Activated CD8-positive, alpha-beta T cell treated with anti-CD3 and anti-CD28 coated beads for 36 hours (primary cell): ENCODE data around the gene SYT9. TPM values are rescaled to one million over a fixed set of nuclear protein-coding genes. Genes with fewer than 3 reads are reported as not detected.
A peak's percentile ranks its signal among the peaks of the same experiment; 100 is the strongest.
"Not testable (repeated sequence)": the region's sequence is repeated elsewhere in the genome, so short reads cannot be mapped to it uniquely, and the experiment has no call there.

Experiments
- ATAC-seq: fragments of 200-7000 bp; cut with Tn5 transposase; one replicate; pipeline ENCODE4 v1.10.0; 2021; ENCODE audit warnings: mild to moderate bottlenecking, moderate library complexity
- CTCF ChIA-PET: fragments of 350-600 bp; sonication (Branson Sonifier 250); formaldehyde crosslinking; loops from one replicate; lab custom pipeline; 2021; ENCODE audit warnings: antibody characterized with exemption; lab: Charles Lee
- POLR2A ChIA-PET: fragments of 350-600 bp; sonication (Branson Sonifier 250); formaldehyde crosslinking; loops from one replicate; lab custom pipeline; 2021; ENCODE audit warnings: antibody characterized with exemption; lab: Charles Lee
- DNase-seq: peaks from one replicate; pipeline ENCODE4 v3.0.0-alpha.2; 2020
- H3K27ac Mint-ChIP-seq: one replicate; pipeline ENCODE4 v1.8.0; 2021; ENCODE audit warnings: mild to moderate bottlenecking, mixed read lengths
- H3K27me3 Mint-ChIP-seq: one replicate; pipeline ENCODE4 v1.8.0; 2021; ENCODE audit warnings: mixed read lengths
- H3K36me3 Mint-ChIP-seq: one replicate; pipeline ENCODE4 v1.8.0; 2021; ENCODE audit warnings: low read depth, mixed read lengths
- H3K4me1 Mint-ChIP-seq: one replicate; pipeline ENCODE4 v1.8.0; 2021; ENCODE audit warnings: low read depth, mixed read lengths
- H3K4me3 Mint-ChIP-seq: one replicate; pipeline ENCODE4 v1.8.0; 2021; ENCODE audit warnings: mild to moderate bottlenecking, moderate library complexity, mixed read lengths
- H3K9me3 Mint-ChIP-seq: one replicate; pipeline ENCODE4 v1.8.0; 2021; ENCODE audit warnings: mixed read lengths
- intact Hi-C: fragments of 100-400 bp; cut with micrococcal nuclease; formaldehyde crosslinking; loops from one replicate; pipeline ENCODE4 v1.10.0; 2022
- microRNA-seq: library from miRNA; unstranded; fragments of <30 nt; microRNA quantifications from one replicate; pipeline ENCODE4 v1.2.0, GENCODE V29; 2022; ENCODE audit warnings: borderline microRNAs expressed, borderline replicate concordance
- total RNA-seq, 2 experiments: library from RNA; stranded (reverse); gene quantifications; one replicate each; pipeline ENCODE4 v1.2.3, GENCODE V29; 2021
- TF ChIP-seq, protein P1 (sequence below): fragments of 200-600 bp; IDR thresholded peaks from one replicate; pipeline ENCODE4 v1.8.0; 2022; ENCODE audit warnings: antibody characterized with exemption, mild to moderate bottlenecking

SYT9 gene
- total RNA-seq, 2 experiments from 2014 or later = not detected

DNA sequence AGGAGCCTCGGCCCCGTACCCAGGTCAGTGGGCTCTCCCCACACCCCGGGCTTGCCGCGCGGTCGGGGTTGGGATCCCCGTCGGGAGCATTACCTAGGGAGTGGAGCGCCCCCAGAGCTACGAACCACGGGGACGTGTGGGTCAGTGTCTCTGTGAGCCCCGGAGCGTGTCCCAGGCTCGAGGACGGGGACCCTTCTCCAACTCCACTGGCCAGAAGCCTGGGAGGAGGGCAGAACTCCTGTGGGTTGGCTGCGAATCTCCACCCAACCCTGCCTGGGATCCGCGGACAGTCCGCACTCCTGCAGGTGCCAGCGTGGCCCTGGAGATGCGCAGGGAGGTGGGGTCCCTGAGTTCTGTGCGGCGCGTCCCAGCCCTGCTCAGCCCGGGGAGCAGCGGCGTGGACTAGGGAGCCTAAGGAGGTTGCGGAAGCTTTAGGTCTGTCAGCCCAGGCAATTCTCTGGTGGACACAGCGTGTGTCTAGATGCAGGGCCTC, 262.4 kb downstream of the SYT9 start:
- Mint-ChIP-seq H3K9me3 (no peaks in the 10 kb centered on the region), H3K27ac (no peak overlapping the region), H3K4me3 (peak overlapping the region; percentile 86), H3K27me3 (peaks cover 4% of the 10 kb centered on the region), H3K36me3 (no peaks in the 10 kb centered on the region), H3K4me1 (peaks cover 25% of the 10 kb centered on the region)
- DNase-seq (peak; percentile 14), ATAC-seq (peak; percentile 25)
- TF ChIP-seq, protein P1, sequence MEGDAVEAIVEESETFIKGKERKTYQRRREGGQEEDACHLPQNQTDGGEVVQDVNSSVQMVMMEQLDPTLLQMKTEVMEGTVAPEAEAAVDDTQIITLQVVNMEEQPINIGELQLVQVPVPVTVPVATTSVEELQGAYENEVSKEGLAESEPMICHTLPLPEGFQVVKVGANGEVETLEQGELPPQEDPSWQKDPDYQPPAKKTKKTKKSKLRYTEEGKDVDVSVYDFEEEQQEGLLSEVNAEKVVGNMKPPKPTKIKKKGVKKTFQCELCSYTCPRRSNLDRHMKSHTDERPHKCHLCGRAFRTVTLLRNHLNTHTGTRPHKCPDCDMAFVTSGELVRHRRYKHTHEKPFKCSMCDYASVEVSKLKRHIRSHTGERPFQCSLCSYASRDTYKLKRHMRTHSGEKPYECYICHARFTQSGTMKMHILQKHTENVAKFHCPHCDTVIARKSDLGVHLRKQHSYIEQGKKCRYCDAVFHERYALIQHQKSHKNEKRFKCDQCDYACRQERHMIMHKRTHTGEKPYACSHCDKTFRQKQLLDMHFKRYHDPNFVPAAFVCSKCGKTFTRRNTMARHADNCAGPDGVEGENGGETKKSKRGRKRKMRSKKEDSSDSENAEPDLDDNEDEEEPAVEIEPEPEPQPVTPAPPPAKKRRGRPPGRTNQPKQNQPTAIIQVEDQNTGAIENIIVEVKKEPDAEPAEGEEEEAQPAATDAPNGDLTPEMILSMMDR = no peak
- ChIA-PET POLR2A (interaction anchor here (0.9 to 1.2 kb wide), 2 partner anchors 14 to 42 kb away, joined by 3 read pairs; no protein-coding TSS in a partner anchor), CTCF (interaction anchor here (0.5 to 2.6 kb wide), 17 partner anchors 8 to 181 kb away, joined by 3 to 12 read pairs (median 4); partner anchors contain the start of gene OLFML1)
- intact Hi-C loops = loop anchor here (10.0 kb wide), 1 partner anchor 181 kb away; no protein-coding TSS in a partner anchor

DNA sequence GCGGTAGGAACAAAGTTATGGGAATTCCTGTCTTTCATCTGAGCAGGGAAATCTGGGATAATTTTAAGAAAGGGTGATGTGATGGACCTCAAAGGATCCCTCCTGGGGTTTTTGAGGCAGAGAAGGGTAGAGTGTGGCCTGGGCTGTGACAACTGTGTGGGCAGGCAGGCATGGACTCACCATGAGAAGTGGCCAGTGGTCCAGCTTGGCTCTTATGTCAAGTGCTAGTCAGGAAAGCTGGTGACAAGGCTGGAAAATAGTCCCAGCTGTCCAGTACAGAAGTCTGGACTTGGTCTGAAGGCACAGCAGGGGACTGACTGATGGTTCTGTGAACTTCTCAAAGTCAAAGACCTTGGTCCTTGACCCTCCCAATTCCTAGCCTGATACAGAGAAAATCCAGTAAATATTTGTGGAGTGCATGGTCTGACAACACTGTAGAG, 263.8 kb downstream of the SYT9 start:
- no peaks in the 10 kb centered on the region for H3K9me3 Mint-ChIP-seq
- peaks cover 25% of the 10 kb centered on the region for H3K4me1 Mint-ChIP-seq
- TF ChIP-seq, protein P1 = no peak
- H3K27ac Mint-ChIP-seq = peak overlapping the region; percentile 77
- ATAC-seq (no peak), DNase-seq (no peak)
- H3K36me3 Mint-ChIP-seq = no peaks in the 10 kb centered on the region
- peaks cover 4% of the 10 kb centered on the region for H3K27me3 Mint-ChIP-seq
- intact Hi-C loops = loop anchor here (10.0 kb wide), 1 partner anchor 179 kb away; no protein-coding TSS in a partner anchor
- ChIA-PET POLR2A (no interaction called here), CTCF (interaction anchor here (0.7 to 1.1 kb wide), 4 partner anchors 11 to 177 kb away, joined by 3 to 5 read pairs (median 4); no protein-coding TSS in a partner anchor)
- peak overlapping the region; percentile 86 for H3K4me3 Mint-ChIP-seq

DNA sequence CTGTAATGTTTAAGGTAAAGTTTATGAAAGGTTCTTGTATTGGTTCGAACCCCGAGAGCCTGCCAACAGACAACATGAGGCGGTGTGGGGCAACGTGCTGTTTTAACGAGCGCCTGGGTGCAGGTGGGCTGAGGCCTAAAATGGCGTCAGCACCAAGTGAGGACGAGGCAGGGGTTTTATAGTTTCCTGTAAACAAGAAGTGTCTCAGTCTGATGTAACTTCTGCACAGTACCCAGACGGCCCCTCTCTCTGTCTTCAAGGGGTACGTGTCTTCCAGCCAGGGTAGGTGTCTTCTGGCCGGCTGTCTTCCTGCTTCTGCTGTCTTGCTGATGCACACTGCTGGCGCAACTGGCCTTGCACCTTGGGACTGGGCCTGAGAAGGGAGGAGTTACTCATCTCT, 264.8 kb downstream of the SYT9 start:
- no peak for ATAC-seq
- CTCF ChIA-PET = no interaction called here
- H3K9me3 Mint-ChIP-seq = no peaks in the 10 kb centered on the region
- H3K27me3 Mint-ChIP-seq = peaks cover 4% of the 10 kb centered on the region
- DNase-seq = peak; percentile 25
- no peaks in the 10 kb centered on the region for H3K36me3 Mint-ChIP-seq
- H3K4me3 Mint-ChIP-seq = peak overlapping the region; percentile 42
- peak overlapping the region; percentile 77 for H3K27ac Mint-ChIP-seq
- peaks cover 24% of the 10 kb centered on the region for H3K4me1 Mint-ChIP-seq
- intact Hi-C loops = loop anchor here (10.0 kb wide), 1 partner anchor 178 kb away; no protein-coding TSS in a partner anchor
- POLR2A ChIA-PET = no interaction called here
- TF ChIP-seq, protein P1 = no peak

DNA sequence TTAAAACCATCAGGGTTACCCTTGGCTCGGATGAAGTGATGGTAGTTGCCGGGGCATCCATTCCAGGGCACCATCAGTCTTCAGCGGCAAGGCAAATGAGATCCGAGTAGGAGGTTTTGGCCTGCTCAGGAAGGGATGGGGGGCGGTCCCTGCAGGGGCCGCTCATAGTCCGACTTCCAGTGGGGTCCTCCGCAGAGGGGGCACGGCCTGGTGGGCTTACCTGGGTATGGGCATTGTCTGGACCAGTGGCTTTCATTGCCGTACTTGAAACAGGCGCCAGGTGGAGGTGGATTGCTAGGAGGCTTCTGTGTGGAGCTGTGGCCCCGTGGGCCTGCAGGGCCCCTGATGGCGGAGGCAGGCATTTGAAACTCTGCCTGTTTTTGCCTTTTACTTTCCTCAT, 266.0 kb downstream of the SYT9 start:
- H3K9me3 Mint-ChIP-seq, DNase-seq, H3K4me3 Mint-ChIP-seq, CTCF ChIA-PET, H3K36me3 Mint-ChIP-seq, ATAC-seq, POLR2A ChIA-PET, H3K27me3 Mint-ChIP-seq, H3K27ac Mint-ChIP-seq: not testable (repeated sequence)
- H3K4me1 Mint-ChIP-seq = peaks cover 15% of the 10 kb centered on the region
- intact Hi-C loops = loop anchor here (10.0 kb wide), 1 partner anchor 177 kb away; no protein-coding TSS in a partner anchor

Small RNAs within 50 kb of the gene (microRNA-seq; reads per million reads assigned to microRNA genes)
- gene MIR302E = not detected

Other genes with a start within 250 kb of the SYT9 start
- not detected for gene ZNF214, start 231.6 kb upstream of the SYT9 start, total RNA-seq
- under 1 TPM; 0.11 to 0.16 TPM for gene NLRP14, start 231.4 kb upstream of the SYT9 start, total RNA-seq
- not detected for gene RBMXL2, start 162.9 kb upstream of the SYT9 start, total RNA-seq
- gene OLFML1, start 233.6 kb downstream of the SYT9 start, total RNA-seq = not detected